VCaP (cell line): ENCODE measurements around the gene ZG16.

Experiments used
- H3K27ac ChIP-seq: fragments of 450-650 bp; 2 replicates; pipeline ENCODE4 v1.5.1; 2017
- CTCF ChIP-seq: fragments of 450-650 bp; conservative IDR thresholded peaks from 2 replicates; pipeline ENCODE4 v1.5.1; 2017; ENCODE audit warnings: mild to moderate bottlenecking, moderate library complexity

ZG16 gene

GRCh38 chr16:29816694-29817441, 38.8 kb downstream of the ZG16 start:
- peak overlapping the region; percentile 92 for H3K27ac ChIP-seq
- no peak for TF ChIP-seq CTCF

- TF ChIP-seq CTCF, result no peak
- H3K27ac ChIP-seq, result peak overlapping the region; percentile 92; the same call in 1 of the 2 replicates
These were observed 40.0 kb downstream of the ZG16 start for GRCh38 chr16:29818082-29818481.

- no peak overlapping the region for H3K27ac ChIP-seq
These were observed 41.5 kb downstream of the ZG16 start for GRCh38 chr16:29819506-29819905.

GRCh38 chr16:29820271-29820701, 42.2 kb downstream of the ZG16 start, which contains the start of gene MVP:
Gene MVP (plus strand): TSS chr16:29820462. CDS start chr16:29830550, 10,088 bp downstream.
- TF ChIP-seq CTCF, result no peak
- H3K27ac ChIP-seq, result no peak within 1 kb of the TSS

More at GRCh38 chr16:29819506-29819905, 41.5 kb downstream of the ZG16 start:
- no peak for TF ChIP-seq CTCF

GRCh38 chr16:29820730-29821642, 42.9 kb downstream of the ZG16 start:
- TF ChIP-seq CTCF, result no peak
- no peak overlapping the region for H3K27ac ChIP-seq

- H3K27ac ChIP-seq, result no peak overlapping the region
- no peak for TF ChIP-seq CTCF
These were observed 43.6 kb downstream of the ZG16 start for GRCh38 chr16:29821643-29822115.

- H3K27ac ChIP-seq, result no peak overlapping the region
These were observed 46.6 kb downstream of the ZG16 start for GRCh38 chr16:29824589-29825144.

More at GRCh38 chr16:29824589-29825144, 46.6 kb downstream of the ZG16 start:
- TF ChIP-seq CTCF, result no peak
